Sigmoid colon (tissue), 4 donors: ENCODE data around the gene KIF26B.

Experiments
- CTCF ChIP-seq, 4 experiments: fragments of 450-650 bp in 3 of 4; fragments of 200-600 bp in 1 of 4; IDR thresholded peaks; one replicate each; pipeline ENCODE4 v1.5.1; 2016 to 2019; ENCODE audit warnings: antibody characterized with exemption in 4 of 4, mild to moderate bottlenecking in 3 of 4, moderate library complexity in 2 of 4
- EP300 ChIP-seq, 4 donors: sonication (generic); formaldehyde crosslinking; IDR thresholded peaks; one replicate each; pipeline ENCODE4 v1.6.1; 2017; ENCODE audit warnings: antibody characterized with exemption in 4 of 4
- POLR2A ChIP-seq, 2 donors: fragments of 450-650 bp; IDR thresholded peaks; one replicate each; pipeline ENCODE4 v1.6.1; 2016; ENCODE audit warnings: antibody characterized with exemption in 2 of 2, mild to moderate bottlenecking in 2 of 2, moderate library complexity in 2 of 2
- POLR2AphosphoS5 ChIP-seq, 4 donors: sonication (generic); formaldehyde crosslinking; IDR thresholded peaks; one replicate each; pipeline ENCODE4 v1.6.1; 2017; ENCODE audit warnings: antibody characterized with exemption in 4 of 4

- TF ChIP-seq EP300 (IDR thresholded peaks at IDR 0.05), result no peak
- no peak for TF ChIP-seq CTCF (IDR thresholded peaks at IDR 0.05)
- TF ChIP-seq POLR2A (IDR thresholded peaks at IDR 0.05), result no peak
- no peak for TF ChIP-seq POLR2AphosphoS5 (IDR thresholded peaks at IDR 0.05)
Observed at GRCh38 chr1:245111073-245111472, 43.7 kb upstream of the KIF26B start.
